ENCODE data around the gene TAP2.

TAP2 gene

DNA sequence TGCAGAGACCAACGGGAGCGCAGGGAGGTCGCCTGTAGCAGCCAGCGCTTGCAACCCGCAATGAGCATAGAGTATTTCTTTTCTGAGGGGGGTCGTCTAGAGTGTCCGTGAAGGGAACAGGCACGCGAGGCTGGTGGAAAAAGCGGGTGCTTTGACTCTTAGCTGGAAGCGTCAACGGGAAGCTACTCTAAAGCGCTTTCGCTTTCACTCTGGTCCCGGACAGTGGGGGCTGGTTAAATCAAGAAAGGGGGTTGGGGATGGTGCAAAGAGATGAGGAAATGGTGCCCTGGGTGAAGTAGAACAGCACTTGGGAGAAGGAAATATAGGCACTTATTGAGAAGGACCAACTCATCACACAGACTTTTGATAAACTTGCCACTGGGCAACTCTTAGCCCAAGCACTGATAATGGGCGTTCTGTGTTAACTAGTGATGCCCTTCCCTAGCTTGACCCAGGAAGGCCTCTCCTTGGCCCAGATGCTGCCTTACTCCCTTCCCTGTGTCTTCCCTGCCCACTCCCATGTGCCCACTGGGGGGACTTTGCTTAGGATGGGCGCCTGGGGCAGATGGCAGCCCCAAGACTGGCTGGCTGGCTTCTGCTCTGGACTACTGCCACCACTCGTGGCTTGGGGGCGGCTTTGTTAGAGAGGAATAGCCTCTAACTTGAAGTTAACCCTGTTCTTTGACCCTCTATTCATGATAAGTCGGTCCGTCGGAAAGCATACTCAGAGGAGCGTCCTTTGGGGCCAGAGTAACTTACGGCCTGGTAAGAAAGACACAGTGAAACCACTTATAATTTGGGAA is 16.0 kb upstream of the TAP2 start:
- DNase-seq: peak in 20 of 51 donors; percentile 10 to 80 (median 56)

DNA sequence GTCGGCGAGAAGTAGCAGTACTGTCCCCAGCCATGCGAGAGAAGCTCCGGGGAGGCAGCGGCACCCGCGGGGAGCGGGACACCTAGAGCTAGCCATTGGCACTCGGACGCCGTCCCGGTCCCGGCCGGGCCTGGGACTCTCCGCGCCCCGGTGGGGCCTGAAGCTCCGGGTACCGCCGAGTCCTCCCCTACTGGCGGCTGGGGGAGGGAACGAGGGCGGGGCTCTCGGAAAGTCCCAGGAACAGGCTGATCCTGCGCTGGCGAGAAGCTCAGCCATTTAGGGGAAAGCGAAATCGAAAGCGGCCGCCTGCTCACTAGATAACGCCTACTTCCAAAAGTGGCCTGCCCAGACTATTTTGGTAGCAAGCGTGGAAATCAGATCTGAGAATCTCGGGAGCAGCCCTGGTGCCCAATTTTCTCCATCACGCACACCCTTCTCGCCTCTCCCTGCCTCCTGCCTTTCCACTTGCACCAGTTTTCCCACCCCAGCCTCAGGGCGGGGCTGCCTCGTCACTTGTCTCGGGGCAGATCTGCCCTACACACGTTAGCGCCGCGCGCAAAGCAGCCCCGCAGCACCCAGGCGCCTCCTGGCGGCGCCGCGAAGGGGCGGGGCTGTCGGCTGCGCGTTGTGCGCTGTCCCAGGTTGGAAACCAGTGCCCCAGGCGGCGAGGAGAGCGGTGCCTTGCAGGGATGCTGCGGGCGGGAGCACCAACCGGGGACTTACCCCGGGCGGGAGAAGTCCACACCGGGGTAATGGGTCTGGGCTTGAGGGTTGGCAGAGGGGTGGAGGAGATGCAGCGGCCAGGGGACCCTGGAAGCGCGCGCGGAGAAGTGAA is 15.2 kb upstream of the TAP2 start, which contains the start of the genes PSMB9 and TAP1:
TSS of gene PSMB9 (plus strand) at position 652 of the 835 bp plus-strand sequence. CDS start at position 690, 38 bp downstream.
TSS of gene TAP1 (minus strand) at position 164 of the 835 bp plus-strand sequence. CDS start at position 96, 68 bp downstream.
- peak; percentile 57 to 99 (median 93) for DNase-seq

DNA sequence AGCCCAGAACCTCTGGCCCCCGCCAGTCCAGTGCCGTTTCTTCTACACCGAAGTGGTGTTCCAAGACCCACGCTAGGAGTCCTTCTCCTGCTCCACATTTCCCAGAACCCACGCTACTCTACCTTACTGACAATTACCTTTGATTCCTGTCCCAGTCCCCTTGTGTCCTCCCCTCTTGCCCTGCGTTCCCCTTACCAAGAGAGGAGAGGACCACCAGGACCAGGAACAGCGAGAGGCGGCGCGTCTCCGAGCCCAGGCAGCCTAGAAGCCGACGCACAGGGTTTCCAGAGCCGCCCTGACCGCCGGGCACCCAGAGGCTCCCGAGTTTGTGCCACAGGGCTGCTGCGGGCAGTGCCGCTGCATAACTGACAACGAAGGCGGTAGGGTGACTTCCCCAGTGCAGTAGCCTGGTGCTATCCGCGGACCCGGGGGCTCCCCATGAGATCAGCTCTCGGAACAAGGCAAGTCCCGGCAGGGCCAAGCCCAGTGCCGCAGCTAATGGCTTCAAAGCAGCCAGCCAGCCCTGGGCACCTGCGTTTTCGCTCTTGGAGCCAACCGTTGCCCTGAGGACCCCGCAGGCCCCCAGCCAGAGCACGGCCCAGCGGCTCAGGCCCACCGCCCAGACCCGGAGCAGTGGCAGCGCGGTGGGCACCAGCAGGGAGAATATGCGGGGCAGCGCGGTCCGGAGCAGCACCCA is 14.5 kb upstream of the TAP2 start:
- peak in 40 of 51 donors; percentile 28 to 82 (median 58) for DNase-seq

DNA sequence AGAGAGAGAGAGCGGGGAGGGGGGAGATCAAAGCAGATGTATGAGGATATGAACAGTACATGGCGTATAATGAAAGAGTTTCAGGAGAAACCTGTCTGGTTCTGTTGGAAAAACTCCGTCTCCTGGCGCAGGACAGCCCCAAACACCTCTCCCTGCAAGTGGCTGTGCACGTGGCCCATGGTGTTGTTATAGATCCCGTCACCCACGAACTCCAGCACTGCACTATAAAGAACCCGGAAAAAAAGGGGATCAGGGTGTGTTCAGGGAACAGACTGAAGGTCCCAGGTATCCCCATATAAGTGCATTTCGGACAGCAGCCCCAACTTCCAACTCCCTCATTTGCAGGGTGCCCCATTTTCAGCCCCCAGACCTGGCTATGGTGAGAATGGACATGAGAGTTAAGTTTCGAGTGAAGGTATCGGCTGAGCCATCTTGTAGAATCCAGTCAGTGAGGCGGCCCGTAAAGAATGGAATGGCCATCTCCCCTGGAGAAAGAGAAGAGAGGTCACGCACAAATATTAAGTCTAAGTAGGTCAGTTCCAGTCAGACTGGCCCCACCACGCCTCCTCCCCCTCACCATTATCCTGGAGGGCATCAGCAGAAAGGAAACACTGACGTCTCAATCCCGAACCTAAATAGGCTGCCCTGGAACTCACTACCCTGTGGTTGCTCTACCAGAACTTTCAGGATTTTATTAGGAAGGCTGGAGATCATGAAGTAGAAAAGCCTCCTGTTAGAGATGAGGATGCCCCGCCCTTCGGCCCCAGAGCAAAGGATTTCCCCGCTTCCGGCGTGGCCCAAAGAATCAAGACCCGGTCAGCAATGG is 13.7 kb upstream of the TAP2 start:
- DNase-seq: peak in 7 of 51 donors; percentile 21 to 46 (median 31)

DNA sequence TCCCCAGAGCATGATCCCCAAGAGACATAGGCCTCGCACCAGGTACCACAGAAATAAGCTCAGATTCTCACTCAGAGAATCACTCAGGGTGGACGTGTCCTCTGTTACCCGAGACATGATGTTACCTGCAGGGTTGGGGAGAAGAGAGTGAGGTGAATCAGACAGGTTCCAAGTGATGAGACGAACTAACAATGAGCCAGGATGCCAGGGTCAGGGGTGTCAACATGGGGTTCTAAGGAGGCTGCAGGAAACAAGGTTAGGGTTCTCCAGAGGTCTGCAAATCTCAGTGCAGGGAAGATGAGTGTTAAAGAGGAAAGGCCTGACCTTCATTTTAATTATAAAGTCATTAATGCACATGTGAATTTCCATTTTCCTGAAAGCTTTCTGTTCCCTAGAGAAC is 12.5 kb upstream of the TAP2 start:
- no peak for DNase-seq

DNA sequence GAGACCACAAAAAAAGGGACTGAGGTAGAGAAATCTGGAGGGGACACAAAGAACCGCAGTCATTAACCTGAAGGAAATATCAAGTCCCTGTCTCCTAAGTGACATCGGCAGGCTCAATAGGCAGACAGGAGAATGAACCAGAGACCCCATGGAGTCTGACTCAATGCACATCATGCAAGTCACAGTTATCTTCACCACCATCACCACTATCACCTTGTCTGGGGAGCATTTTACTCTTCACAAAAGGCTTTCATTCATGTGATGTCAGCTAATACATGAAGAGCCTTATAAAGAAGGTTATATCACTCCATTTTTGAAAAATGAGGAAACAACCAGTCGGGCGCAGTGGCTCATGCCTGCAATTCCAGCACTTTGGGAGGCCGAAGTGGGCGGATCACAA is 10.6 kb upstream of the TAP2 start:
- DNase-seq: no peak

DNA sequence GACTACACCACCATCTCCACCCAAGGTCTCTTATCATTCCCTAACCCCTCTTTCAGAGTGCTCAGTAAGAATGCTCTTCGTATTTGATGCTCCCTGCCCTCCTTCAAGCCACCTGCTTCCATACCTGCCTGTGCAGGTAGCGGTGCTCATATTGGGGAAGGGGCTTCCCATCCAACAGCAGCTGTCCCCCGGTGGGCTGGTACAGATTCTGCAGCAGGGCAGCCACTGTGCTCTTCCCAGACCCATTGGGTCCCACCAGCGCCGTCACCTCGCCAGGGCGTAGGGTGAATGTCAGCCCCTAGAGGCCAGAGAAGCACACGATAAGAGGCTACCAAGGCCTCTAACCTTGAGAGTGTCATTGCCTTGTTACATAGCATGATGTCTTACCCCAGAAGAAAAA is 9.3 kb upstream of the TAP2 start:
- DNase-seq: no peak

DNA sequence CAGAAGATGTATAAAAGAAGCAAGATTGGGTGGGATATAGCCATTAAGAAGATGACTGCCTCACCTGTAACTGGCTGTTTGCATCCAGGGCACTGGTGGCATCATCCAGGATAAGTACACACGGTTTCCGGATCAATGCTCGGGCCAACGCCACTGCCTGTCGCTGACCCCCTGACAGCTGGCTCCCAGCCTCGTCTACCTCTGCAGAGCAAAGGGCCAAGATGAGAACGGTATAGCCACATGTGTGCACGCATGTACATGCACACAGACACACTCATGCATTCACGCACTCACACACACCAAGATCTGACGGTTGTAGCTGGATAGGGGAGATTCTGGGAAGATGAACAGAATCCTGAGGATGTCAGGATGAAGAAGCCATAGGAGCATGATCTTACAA is 8.5 kb upstream of the TAP2 start:
- DNase-seq: no peak

DNA sequence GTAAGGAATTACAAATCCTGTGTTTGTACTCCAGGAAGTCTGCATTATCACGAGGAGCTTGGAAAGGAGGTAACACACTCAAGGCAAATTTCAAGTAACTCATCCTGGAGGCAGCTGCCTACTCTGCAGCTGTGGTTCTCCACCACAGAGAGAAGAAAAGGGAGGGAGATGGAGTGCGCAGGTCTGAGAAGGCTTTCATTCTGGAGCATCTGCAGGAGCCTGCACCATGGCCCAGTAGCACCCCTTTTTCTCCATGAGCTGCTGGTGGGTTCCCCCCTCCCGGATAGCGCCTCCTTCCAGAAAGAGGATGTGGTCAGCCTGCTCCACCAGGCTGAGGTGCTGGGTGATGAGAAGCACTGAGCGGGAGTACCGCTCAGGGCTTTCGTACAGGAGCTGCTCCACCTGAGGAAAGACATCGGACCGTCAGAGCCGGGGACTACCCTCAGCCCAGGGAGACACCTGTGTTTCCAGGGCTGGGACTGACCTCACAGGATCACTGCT is 6.9 kb upstream of the TAP2 start:
- peak in 8 of 51 donors; percentile 5 to 27 (median 12) for DNase-seq

DNA sequence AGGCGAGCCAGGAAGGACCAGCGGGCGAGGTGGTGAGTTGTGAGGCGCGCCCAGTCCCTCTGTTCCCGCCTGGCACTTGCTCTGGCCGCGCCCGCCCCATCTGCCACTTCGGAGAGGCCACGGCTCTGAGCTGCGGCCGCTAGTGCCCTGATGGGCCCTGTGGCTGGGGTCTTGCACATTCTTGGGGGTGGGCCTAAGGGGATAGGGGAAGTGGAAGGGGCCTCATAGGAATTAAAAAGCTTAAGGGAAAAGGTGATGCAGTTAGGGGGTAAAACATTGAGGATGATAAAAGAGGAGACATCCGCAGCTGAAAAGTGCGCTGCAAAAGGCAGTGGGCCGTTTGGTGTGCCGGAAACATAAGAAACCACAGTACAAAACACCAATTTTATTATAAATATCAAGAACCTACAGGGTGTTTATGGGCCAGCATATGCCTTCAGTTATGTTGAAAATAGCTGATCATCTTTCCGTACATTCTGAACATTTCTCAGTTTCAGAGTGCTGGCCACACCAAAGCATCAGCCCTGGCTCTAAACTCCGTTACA is 6.4 kb upstream of the TAP2 start:
- no peak for DNase-seq

DNA sequence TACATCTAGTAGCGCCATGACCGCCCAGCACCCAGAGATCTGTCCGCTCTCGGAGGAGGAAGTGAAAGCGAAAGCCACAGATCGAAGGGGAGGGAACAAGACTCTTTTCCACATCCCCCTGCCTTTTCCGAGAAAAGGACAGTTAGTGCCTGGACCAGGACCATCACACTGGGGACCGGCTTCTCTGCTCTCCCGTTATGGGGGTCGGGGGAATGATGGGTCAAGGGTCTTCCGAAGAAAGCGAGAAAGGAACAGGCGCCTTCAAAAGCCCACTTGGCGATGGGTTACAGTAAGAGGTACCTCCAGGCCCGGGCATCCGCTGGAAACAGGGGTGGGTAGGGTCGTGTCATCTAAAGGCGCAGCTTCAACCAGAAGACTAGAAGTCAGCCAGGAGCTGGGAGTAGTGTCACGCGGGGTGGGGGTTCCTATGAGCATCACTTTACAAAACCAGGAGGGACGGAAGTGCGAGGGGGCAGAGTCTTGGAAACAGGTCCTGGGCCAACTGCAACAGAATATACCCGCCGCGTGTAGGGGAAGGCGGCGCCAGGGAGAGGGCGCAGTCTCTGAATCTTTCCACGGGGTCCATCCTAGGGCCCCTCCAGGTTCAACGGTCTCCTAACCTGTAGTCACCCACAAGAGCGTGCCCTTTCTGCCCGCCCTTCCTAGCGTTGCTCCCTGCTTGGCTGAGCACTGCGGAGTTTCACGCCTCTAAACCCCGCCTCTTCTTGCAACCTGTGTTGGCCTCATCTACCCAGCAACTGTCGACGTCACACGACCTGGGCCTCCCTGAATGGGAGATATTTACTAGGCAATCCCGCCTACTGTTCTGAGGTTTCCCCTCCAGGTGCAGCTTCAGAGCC is 5.7 kb upstream of the TAP2 start, which contains the start of gene PSMB8:
TSS of gene PSMB8 (minus strand) at position 69 of the 860 bp plus-strand sequence. CDS start at position 18, 51 bp downstream.
- peak; percentile 37 to 95 (median 86) for DNase-seq

DNA sequence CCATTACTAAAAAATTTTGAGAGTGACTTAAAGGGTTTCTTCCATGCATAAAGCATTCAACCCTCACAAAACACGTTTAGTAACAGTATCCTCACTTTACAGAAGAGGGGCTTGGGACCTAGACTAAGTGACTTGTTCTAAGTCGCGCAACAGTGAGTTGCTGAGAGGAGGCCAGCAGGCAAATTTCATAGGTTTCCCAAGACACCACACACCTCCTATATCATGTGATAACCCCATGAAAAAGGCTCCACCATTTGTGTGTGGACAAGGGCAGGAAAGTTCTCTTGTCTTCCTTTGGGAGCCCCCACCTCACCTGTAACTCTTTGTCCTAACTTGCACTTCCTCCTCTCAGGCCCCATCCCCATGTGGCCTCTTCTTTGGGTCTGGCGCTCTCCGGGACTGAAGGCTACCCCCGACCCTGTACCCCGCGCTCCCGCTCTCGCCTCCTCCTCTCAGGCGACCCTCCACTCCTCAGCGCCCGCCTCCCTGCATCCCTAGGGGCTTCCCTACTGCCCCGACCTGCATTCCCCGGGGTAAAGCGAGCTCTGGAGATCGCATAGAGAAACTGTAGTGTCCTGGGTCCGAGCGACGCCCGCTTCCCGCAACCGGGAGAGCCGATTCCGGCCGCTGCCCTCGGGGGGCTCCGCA is 4.9 kb upstream of the TAP2 start:
- DNase-seq: peak in 4 of 51 donors; percentile 6 to 50 (median 35)

DNA sequence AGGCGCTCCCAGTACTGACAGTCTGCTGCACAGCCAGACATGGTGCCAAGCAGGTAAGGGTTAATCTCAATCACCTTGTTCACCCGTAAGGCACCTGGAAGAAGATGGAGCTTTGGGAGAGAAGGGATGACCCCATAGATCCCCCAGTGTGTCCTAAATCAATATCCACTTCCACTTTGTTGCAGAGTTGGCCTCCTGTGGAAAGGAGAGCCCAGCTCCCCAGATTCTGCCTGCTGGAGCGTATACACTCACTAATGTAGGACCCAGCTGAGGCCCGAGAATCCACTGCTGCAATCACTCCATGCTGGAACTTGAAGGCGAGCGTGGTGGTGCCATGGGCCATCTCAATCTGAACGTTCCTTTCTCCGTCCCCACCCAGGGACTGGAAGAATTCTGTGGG is 4.2 kb upstream of the TAP2 start:
- DNase-seq: no peak

DNA sequence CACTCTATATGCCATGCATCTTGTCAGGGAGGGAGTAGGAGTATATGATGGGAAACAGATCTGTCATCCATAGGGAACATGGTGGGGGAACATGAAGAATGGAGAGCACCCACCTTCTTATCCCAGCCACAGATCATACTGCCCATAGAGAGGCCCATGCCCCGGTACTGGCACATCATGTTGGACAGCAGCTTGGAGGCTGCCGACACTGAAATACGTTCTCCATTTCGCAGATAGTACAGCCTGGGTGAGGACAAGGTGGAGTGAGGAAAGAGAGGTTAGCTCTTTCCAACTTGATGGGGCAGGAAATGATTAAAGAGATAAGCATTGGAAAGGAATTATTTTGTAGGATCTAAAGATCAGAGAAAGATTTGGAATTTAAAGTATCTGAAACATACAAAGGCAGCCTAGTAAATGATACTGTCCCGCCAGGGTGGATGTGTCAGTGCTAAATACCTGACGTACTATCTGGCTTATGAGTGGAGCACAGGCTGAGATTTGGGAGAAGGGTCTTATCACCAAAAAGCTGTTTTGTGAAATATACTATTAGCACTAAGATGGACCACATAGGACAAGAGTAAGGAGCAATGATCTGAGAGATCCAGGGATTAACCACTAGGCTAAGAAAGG is 3.6 kb upstream of the TAP2 start:
- DNase-seq: no peak

DNA sequence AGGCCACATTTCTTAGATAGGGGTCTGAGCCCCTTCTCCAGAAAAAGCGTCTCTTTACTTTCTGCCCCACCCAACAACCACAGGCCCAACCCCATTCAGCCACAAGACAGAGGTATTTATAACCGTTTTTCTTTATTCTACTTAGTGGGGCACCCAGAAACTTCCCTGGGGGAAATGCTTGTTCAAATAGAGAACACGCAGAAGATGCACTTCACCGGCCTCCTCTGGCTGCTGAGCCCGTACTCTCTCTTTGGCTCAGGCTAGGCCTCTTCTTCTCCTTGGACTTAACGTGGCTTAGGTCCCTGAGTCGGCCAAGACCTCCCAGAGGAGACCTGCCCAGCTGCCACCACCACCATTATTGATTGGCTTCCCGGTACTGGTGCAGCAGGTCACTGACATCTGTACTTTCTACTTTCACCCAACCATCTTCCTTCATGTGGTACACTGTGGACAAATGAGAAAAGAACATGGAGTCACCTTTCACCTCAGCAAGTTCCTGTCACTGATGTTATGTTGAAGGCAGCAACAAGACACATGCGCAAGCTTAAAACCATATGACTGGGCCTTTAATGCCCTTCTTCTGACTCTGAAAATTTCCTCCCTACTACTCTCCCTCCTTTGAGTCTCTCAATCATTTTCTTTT is 2.2 kb upstream of the TAP2 start:
- DNase-seq: no peak

DNA sequence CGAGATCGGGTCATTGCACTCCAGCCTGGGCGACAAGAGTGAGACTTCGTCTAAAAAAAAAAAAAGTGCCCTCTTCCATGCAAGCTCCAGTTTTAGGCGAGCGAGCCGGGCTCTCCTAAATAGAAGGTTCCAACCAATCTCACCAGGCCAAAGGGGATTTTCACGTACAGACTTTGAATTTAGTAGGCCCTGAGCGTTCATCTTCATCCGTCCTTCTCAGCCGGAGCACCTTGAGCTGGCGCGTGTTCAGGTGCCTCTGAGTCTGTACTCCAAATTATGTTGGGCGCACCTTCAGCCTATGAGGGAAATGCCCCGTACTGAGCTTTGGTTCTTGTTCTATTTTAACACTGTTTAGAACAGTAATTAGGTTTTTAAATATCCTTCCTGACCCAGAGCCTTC is 817 bp upstream of the TAP2 start:
- no peak for DNase-seq

DNA sequence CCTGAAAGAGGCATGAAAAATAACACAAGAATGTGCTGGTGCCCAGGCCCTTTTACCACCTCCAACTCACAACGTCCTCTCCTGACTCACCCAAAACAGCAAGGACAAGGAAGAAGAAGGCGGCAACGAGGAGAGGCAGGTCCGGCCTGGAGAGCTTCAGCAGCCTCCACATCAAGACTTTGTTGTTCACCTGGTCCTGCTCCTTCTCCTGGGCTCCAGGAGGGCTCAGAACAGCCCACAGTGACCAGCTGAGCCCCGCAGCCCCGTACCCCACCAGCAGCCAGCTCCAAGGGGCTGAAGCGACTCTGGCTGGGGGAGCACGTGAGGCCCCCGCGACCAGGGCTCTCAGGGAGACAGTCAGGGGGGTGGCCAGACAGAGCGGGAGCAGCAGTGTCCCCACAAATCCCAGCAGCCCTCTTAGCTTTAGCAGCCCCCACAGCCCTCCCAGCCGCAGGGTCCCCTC is 857 bp downstream of the TAP2 start:
- peak in 4 of 51 donors; percentile 9 to 53 (median 27) for DNase-seq

Data from hypothalamus (tissue), 51 donors.